Type B pancreatic cell (in vitro differentiated cells): ENCODE measurements around the gene KCND2. TPM values are rescaled to one million over a fixed set of nuclear protein-coding genes. Genes with fewer than 3 reads are reported as not detected.

Experiments
- DNase-seq: peaks from one replicate; pipeline ENCODE4 v3.0.0; 2021; ENCODE audit warnings: mixed read lengths; ENCODE audit not compliant: unreplicated experiment; ENCODE audit errors: extremely low spot score
- H3K27ac Mint-ChIP-seq: 2 replicates; pipeline ENCODE4 v1.8.0; 2021; ENCODE audit warnings: mild to moderate bottlenecking, mixed read lengths
- H3K27me3 Mint-ChIP-seq: 2 replicates; pipeline ENCODE4 v1.8.0; 2021; ENCODE audit warnings: mixed read lengths
- H3K36me3 Mint-ChIP-seq: 2 replicates; pipeline ENCODE4 v1.8.0; 2021; ENCODE audit warnings: mixed read lengths
- H3K4me1 Mint-ChIP-seq: one replicate; pipeline ENCODE4 v1.8.0; 2021; ENCODE audit warnings: mixed read lengths; ENCODE audit not compliant: unreplicated experiment
- H3K4me3 Mint-ChIP-seq: 2 replicates; pipeline ENCODE4 v1.8.0; 2021; ENCODE audit warnings: mild to moderate bottlenecking, mixed read lengths
- H3K9me3 Mint-ChIP-seq: 2 replicates; pipeline ENCODE4 v1.8.0; 2021; ENCODE audit warnings: mixed read lengths
- CTCF ChIP-seq: fragments of 200-600 bp; sonication (generic); conservative IDR thresholded peaks from 2 replicates; pipeline ENCODE4 v1.5.0; 2021; ENCODE audit warnings: antibody characterized with exemption, mild to moderate bottlenecking
- total RNA-seq: library from RNA; stranded (reverse); gene quantifications from 2 replicates; pipeline ENCODE4 v1.2.1, GENCODE V29; 2021; ENCODE audit warnings: low replicate concordance

The KCND2 gene
- total RNA-seq, 1 donor from 2014 or later: 3.2 TPM

- Mint-ChIP-seq H3K27me3 (peaks cover 33% of the 10 kb centered on the region), H3K4me1 (peaks cover 4% of the 10 kb centered on the region), H3K9me3 (no peaks in the 10 kb centered on the region), H3K4me3 (peak overlapping the region; percentile 100), H3K36me3 (no peaks in the 10 kb centered on the region), H3K27ac (peak overlapping the region; percentile 75)
- DNase-seq: no peak
- TF ChIP-seq CTCF: peak; percentile 87
Measured at GRCh38 chr7:120272261-120272660, 714 bp upstream of the KCND2 start.

GRCh38 chr7:120273476-120273975, 551 bp downstream of the KCND2 start:
- Mint-ChIP-seq H3K4me3 (peak overlapping the region; percentile 100), H3K27me3 (peaks cover 33% of the 10 kb centered on the region), H3K4me1 (peaks cover 4% of the 10 kb centered on the region), H3K27ac (peak overlapping the region; percentile 95), H3K9me3 (no peaks in the 10 kb centered on the region), H3K36me3 (no peaks in the 10 kb centered on the region)
- peak; percentile 72 for DNase-seq
- TF ChIP-seq CTCF: no peak

- DNase-seq: no peak
- Mint-ChIP-seq H3K9me3 (no peaks in the 10 kb centered on the region), H3K27ac (no peak overlapping the region), H3K27me3 (peaks cover 33% of the 10 kb centered on the region), H3K4me1 (peaks cover 4% of the 10 kb centered on the region), H3K4me3 (peak overlapping the region; percentile 100), H3K36me3 (no peaks in the 10 kb centered on the region)
- no peak for TF ChIP-seq CTCF
Measured at GRCh38 chr7:120274482-120274881, 1.5 kb downstream of the KCND2 start.

GRCh38 chr7:120274899-120275298, 1.9 kb downstream of the KCND2 start:
- H3K27me3 Mint-ChIP-seq: peaks cover 33% of the 10 kb centered on the region
- DNase-seq: no peak
- no peaks in the 10 kb centered on the region for H3K36me3 Mint-ChIP-seq
- H3K9me3 Mint-ChIP-seq: no peaks in the 10 kb centered on the region
- H3K4me3 Mint-ChIP-seq: peak overlapping the region; percentile 60
- H3K27ac Mint-ChIP-seq: no peak overlapping the region
- TF ChIP-seq CTCF: no peak
- peaks cover 4% of the 10 kb centered on the region for H3K4me1 Mint-ChIP-seq

- H3K4me3 Mint-ChIP-seq: no peak overlapping the region
- H3K27ac Mint-ChIP-seq: no peak overlapping the region
- DNase-seq: no peak
- no peaks in the 10 kb centered on the region for H3K9me3 Mint-ChIP-seq
- no peak for TF ChIP-seq CTCF
- peaks cover 4% of the 10 kb centered on the region for H3K4me1 Mint-ChIP-seq
- no peaks in the 10 kb centered on the region for H3K36me3 Mint-ChIP-seq
- peaks cover 33% of the 10 kb centered on the region for H3K27me3 Mint-ChIP-seq
Measured at GRCh38 chr7:120276720-120277119, 3.7 kb downstream of the KCND2 start.

- TF ChIP-seq CTCF: no peak
- no peak overlapping the region for H3K27ac Mint-ChIP-seq
- H3K27me3 Mint-ChIP-seq: peaks cover 19% of the 10 kb centered on the region
- no peaks in the 10 kb centered on the region for H3K4me1 Mint-ChIP-seq
- no peaks in the 10 kb centered on the region for H3K9me3 Mint-ChIP-seq
- no peak overlapping the region for H3K4me3 Mint-ChIP-seq
- H3K36me3 Mint-ChIP-seq: no peaks in the 10 kb centered on the region
- DNase-seq: no peak
Measured at GRCh38 chr7:120278773-120279172, 5.8 kb downstream of the KCND2 start.
